Measurements from ENCODE around the gene MSLN.

- TF ChIP-seq, protein P1, sequence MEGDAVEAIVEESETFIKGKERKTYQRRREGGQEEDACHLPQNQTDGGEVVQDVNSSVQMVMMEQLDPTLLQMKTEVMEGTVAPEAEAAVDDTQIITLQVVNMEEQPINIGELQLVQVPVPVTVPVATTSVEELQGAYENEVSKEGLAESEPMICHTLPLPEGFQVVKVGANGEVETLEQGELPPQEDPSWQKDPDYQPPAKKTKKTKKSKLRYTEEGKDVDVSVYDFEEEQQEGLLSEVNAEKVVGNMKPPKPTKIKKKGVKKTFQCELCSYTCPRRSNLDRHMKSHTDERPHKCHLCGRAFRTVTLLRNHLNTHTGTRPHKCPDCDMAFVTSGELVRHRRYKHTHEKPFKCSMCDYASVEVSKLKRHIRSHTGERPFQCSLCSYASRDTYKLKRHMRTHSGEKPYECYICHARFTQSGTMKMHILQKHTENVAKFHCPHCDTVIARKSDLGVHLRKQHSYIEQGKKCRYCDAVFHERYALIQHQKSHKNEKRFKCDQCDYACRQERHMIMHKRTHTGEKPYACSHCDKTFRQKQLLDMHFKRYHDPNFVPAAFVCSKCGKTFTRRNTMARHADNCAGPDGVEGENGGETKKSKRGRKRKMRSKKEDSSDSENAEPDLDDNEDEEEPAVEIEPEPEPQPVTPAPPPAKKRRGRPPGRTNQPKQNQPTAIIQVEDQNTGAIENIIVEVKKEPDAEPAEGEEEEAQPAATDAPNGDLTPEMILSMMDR (IDR thresholded peaks at IDR 0.05; ENCODE audit: borderline replicate concordance, extremely low read depth, low read length, poor library complexity, severe bottlenecking): no peak
- no peak for TF ChIP-seq EZH2 (IDR thresholded peaks at IDR 0.05; ENCODE audit: borderline replicate concordance, low read depth, low read length, severe bottlenecking)
Observed at GRCh38 chr16:726438-727290, 33.9 kb upstream of the MSLN start, which contains the start of the genes CCDC78 and HAGHL.
